Stimulated activated CD4-positive, alpha-beta T cell treated with anti-CD3 and anti-CD28 coated beads, Interleukin-12 subunit alpha, Interleukin-12 subunit beta, amount 100 ng/mL, for 24 hours (primary cell): ENCODE measurements around the gene ZNF92.
"Not testable (repeated sequence)": the region's sequence is repeated elsewhere in the genome, so short reads cannot be mapped to it uniquely, and the experiment has no call there.

ENCODE experiments used
- DNase-seq, 2 experiments: peaks; one replicate each; pipeline ENCODE4 v3.0.0-alpha.2; 2020; ENCODE audit warnings: low read depth in 2 of 2

Gene ZNF92

DNA sequence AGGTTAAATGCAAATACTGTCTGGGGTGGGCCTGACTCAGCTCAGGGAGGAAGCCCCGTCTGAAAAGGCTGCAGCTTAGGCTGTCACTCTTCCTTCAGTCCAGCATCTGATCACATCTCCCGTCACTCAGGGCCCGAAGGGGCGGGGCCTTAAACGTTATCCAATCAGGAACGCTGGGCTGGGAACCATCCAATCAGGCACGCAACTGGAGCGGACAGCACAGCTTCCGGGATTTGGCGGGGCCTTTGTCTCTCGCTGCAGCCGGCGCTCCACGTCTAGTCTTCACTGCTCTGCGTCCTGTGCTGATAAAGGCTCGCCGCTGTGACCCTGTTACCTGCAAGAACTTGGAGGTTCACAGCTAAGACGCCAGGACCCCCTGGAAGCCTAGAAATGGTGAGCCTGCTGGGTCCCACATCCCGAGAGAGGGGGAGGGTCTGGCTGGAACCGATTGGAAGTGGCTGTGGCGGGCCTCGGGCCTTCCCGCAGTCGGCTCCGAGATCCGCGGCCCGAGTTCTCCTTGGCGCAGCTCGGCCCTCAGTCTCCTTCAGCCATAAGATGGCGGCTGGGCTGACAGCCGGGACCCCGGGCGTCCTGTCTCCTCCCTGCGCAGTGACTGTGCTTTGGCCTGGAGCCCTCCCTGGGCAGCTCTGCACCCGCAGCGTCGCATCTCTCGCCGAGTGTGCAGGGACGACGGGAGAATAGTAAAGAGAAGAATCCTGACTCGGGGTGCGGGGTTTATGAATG, at the start of gene ZNF92:
ZNF92 (plus strand) TSS at position 248 of the 744 bp plus-strand sequence; CDS start at position 391, 143 bp downstream.
- peak; percentile 89 to 96 for DNase-seq

DNA sequence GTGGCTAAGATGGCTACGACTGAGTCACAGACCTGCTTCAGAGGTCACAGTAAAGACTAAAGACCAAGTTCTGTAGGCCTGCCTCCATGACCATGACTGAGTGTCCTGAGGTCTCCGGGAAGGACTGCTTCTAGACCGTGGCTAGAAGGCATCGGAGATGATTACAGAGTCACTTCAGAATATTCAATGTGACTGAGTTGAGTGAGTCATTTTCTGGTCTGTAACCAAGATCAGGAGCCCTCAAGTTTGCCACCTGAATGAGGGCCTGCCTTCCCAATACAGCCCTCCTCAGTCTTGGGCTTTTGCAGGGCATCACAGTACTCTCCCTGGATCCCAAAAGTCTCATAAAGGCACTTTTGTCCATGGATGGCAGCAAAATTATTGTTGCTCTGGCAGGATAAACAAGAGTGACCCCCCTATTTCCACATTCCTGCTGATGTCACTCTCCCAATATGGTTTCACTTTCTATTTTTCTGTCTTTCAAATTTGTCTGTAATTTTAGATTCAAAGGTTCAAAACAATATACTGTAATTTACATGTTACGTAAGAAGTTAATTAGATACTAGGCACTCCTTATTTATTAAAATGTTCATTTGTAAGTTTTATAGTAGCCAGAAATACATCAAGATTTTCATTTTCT, 47.7 kb upstream of the ZNF92 start:
- no peak for DNase-seq

DNA sequence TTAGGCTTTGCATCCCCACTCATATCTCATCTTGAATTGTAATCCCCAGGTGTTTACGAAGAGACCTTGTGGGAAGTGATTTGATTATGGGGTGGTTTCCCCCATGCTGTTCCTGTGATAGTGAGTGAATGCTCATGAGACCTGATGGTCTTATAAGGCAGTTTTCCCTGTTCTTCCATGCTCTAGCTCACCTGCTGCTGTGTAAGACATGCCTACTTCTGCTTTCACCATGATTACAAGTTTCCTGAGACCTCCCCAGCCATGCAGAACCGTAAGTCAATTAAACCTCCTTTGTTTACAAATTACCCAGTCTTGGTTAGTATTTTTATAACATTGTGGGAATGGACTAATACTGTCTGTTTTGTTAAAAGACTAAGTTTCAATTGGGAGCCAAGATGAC, 35.3 kb upstream of the ZNF92 start:
- DNase-seq, result no peak

DNA sequence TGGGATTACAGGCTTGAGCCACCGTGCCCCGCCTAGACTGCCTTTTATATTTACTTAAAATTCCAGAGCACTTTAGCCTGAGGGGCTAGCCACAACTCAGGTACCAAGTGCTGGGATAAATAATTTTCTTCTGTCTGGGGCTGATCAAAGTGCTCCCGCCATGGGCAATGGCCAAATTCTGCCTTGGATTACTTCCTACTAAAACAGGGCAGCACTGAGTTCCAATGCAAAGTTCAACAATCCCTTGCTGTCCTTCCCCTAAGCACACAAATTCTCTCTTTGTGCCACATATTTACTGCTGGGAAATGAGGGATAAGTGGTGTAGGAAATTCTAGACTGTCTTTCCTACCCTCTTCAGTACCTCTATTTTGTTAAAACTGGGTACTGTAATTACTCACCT, 34.4 kb upstream of the ZNF92 start:
- no peak for DNase-seq

DNA sequence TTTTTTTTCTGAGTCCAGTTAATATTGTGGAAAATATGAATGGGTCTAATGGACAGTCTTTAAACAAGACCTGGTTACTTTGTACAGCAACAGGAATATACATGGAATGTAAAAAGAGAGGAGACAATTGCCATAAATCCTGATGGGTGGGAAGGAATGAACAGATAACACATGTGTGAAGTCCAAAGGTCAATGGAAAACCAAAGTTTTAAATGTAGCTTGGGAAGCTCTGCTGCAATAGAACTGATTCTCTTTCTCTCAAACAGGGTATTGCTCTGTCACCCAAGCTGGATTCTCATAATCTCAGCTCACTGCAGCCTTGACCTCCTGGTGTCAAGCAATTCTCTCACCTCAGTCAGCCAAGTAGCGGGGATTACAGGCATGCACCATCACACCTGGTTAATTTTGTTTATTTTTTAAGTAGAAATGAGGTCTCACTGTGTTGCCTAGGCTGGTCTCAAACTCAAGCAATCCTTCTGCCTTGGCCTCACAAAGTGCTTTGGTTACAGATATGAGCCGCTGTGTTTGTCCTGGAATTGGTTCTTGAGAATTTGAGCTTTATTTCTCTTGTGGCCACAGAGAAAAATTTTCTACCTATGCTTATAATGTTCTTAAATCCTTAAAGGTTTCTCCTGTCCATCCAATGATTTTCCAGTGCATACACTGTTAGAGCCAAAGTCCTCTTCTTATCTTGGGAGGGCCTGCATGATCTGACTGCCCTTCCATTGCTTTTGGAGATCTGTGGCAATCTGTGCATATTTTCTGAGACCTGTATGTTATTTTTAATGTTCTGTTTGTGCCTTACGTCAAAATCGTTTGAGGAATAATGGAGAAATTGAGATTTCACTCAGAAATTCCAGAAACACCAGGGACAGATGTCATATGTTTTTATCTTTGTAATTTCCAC, 30.7 kb upstream of the ZNF92 start:
- DNase-seq, result no peak

DNA sequence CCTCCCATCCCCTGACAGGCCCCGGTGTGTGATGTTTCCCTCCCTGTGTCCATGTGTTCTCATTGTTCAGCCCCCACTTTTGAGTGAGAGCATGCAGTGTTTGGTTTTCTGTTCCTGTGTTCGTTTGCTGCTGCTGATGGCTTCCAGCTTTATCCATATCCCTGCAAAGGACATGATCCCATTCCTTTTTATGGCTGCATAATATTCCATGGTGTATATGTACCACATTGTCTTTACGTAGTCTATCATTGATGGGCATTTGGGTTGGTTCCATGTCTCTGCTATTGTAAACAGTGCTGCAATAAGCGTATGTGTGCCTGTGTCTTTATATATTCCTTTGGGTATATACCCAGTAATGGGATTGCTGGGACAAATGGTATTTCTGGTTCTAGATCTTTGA, 29.1 kb upstream of the ZNF92 start:
- not testable (repeated sequence) for DNase-seq

DNA sequence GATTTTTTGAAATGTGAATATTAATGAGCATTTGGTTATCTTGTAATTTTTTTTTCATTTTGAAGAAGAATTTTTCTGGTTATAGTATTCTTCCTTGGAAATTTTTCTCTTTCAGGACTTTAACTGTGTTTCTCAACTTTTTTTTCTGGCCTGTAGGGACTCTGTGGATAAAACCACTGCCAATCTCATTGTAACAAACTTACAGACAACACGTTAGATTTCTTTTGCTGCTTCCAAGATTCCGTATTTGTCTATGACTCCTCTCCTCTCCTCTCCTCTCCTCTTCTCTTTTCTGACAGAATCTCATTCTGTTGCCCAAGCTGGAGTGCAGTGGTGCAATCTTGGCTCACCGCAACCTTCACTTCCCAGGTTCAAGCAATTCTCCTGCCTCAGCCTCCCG, 19.4 kb upstream of the ZNF92 start:
- DNase-seq, result no peak

DNA sequence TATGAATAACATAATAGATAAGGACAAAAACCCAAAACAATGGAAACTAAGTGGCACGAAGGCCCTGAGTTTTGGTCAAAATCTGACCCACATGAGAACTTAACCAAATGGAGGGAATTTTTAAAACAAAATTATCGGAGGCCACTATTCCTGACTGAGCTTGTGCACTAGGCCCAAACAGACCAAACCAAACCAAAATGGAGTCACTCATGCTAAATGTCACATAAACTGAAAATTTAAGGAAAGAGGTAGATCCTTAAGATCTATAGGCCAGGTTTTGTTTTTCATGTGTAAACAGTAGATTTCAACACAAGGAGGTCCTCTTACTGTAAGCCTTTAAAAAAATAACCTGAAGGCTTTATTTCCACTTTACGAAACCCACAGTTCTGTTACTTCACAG, 3.8 kb upstream of the ZNF92 start:
- DNase-seq, result no peak

DNA sequence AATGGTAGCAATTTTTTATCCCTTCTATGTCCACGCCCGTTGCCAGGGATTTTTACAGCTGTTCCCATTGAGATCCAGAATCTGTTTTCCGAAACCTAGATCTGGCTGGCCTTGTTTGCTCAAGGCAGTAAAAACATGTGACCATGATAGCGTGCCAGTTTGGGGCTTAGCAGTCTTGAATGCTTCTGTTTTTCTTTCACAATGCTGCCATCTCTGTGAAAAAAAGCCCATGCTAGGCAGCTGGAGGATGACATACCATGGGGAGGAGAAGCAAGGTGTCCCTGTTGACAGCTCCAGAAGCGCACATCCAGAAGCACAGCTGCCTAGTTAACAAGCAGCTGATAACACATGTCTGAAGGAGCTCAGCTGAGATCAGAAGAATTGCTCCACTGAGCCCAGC, 2.2 kb upstream of the ZNF92 start:
- DNase-seq, result no peak

DNA sequence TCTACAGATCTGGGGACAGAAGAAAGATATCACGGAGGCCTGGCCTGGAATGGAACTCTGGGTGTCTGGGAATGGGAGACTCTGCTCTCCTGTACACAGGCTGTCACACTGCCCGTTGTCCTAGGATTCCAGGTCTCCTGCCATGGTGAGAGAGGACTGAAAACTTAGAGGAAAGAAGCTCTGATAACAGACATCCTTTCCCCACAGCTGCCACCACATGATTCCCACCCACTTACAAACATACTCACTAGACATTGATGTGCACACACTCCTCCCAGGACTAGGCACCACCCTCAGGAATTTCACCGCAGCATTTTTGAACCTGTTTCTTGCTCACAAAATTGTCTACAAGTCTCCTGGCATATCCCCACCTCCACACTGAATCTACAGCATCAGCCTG, 5.7 kb downstream of the ZNF92 start:
- no peak for DNase-seq

DNA sequence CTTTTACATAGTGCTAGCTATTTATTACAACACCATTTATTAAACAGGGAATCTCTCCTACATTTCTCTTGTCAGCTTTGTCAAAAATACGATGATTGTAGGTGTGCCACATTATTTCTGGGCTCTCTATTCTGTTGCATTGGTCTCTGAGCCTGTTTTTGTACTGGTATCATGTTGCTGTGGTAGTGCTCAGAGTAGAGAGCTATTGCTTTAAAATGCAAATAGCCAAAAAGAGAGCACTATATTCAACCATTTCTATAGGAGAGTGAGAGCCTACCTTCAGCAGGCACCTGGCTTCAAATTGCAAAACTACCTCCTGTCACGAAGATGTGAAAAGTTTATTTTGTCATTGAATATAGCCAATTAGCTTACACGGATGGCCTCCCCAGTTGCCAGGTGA, 8.1 kb downstream of the ZNF92 start:
- no peak for DNase-seq

DNA sequence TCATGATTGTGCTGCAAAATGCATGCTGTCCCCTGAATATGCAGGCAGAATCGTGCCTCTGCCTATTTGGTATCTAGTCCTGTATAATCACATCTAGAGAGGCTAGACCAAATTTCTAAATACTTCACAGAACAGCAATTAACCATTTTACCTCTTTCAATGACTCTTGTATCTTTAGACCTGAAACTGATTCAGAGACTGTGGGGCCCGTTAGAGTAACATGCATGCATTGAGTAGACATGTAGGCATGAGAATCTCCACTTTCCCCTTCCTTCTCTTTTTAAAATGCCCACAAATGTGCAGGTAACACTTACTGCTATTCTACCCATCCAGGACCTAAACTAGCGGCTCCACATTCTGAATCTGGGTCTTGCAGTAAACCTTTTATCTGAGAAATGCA, 8.8 kb downstream of the ZNF92 start:
- DNase-seq, result no peak

DNA sequence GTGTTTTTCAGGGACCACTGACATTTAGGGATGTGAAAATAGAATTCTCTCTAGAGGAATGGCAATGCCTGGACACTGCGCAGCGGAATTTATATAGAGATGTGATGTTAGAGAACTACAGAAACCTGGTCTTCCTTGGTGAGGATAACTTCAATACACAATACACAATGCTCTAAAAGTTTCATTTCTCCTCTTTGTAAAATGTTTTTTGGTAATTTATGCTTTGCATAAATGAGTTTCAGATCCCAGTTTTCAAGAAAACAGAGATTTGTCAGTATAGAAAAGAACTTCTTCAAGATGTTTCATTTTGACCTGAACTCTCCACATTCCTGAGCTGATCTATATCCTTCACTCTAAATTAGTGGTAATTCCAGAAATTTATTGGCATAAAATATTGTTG, 14.2 kb downstream of the ZNF92 start:
- no peak for DNase-seq

DNA sequence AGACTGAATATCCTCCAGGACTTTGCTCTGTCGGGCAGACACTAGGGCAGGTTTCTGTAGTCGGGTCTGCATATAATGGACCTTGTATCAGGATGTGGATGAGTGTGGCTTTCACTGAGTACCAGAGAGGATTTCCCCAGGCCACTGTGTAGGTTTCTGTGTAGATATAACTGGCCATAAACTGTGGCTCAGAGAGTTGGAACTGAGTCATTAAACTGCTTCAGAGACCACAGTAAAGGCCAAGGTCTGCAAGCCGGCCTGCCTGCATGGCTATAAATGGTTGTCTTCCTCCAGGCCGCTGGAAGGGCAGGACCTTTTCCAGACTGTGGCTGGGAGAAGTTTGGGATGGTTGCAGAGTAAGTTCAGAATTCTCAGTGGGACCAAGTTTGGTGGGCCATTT, 16.9 kb downstream of the ZNF92 start:
- no peak for DNase-seq

DNA sequence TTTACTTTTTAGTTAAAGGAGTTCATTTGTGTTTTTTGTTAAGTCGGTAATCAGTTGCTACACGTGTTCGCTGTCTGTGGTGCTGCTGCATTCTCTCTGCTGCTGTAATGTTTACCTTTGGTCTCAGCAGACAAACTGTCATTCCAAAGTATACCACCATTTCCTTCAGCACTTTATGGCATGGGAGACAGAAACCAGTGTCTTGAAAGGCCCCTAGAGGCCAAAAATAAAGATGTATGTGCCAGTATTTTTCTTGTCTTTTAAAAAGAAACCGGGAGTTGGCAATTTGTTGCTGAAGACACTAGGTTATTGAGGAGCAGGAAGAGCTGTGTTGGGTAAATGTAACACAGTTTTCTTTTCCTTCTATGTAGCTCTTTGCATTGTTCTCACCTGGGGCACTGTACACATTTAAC, 24.1 kb downstream of the ZNF92 start:
- DNase-seq, result no peak

DNA sequence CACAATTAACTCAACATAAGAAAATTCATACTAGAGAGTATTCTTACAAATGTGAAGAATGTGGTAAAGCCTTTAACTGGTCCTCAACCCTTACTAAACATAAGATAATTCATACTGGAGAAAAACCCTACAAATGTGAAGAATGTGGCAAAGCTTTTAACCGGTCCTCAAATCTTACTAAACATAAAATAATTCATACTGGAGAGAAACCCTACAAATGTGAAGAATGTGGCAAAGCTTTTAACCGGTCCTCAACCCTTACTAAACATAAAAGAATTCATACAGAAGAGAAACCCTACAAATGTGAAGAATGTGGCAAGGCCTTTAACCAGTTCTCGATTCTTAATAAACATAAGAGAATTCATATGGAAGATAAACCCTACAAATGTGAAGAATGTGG, 25.0 kb downstream of the ZNF92 start:
- not testable (repeated sequence) for DNase-seq

DNA sequence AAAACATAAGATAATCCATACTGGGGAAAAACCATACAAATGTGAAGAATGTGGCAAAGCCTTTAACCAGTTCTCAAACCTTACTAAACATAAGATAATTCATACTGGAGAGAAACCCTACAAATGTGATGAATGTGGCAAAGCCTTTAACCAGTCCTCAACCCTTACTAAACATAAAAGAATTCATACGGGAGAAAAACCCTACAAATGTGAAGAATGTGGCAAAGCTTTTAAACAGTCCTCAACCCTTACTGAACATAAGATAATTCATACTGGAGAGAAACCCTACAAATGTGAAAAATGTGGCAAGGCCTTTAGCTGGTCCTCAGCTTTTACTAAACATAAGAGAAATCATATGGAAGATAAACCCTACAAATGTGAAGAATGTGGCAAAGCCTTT, 25.4 kb downstream of the ZNF92 start:
- not testable (repeated sequence) for DNase-seq

DNA sequence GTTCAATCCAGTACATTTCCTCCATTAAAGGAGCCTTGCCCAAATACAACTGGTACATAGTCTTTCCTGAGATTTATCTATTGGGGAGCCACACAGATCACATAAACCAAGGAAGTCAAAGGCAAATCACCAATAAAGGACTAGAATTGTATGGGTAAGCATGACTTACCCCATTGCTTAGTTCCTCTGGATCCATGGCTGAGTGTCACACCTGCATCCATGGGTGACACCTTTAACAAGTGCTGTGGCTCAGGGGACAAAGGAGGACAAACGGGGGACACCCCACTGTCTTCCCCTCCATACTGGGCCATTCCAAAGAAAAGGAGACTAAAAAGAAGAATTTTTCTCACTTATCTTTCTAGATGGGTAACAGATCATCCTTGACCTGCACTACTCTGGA, 30.4 kb downstream of the ZNF92 start:
- no peak for DNase-seq

DNA sequence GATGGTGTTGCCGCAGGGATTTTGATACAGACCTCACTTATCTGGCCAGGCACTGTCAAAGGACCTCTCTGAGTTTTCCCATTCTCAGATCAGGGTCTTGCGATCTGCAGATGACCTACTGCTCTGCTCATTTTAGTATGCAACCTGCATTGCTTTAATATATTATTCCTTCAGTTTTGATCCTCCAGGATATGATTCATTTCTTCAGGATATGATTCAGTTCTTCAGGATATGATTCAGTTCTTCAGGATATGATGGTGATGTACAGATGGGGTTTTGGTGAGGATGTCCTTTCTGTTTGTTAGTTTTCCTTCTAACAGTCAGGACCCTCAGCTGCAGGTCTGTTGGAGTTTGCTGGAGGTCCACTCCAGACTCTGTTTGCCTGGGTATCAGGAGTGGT, 33.1 kb downstream of the ZNF92 start:
- not testable (repeated sequence) for DNase-seq

DNA sequence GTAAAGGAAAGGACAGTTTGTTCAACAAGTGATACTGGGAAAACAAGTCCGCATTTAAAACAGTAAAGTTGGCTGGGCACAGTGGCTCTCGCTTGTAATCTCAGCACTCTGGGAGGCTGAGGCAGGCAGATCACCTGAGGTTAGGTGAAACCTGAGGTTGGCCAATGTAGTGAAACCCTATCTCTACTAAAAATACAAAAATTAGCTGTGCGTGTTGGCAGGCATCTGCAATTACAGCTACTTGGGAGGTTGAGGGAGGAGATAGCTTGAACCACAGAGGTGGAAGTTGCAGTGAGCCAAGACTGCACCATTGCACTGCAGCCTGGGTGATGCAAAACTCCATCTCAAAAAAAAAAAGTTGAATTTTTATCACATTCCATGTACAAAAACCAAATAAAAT, 35.7 kb downstream of the ZNF92 start:
- DNase-seq, result no peak

DNA sequence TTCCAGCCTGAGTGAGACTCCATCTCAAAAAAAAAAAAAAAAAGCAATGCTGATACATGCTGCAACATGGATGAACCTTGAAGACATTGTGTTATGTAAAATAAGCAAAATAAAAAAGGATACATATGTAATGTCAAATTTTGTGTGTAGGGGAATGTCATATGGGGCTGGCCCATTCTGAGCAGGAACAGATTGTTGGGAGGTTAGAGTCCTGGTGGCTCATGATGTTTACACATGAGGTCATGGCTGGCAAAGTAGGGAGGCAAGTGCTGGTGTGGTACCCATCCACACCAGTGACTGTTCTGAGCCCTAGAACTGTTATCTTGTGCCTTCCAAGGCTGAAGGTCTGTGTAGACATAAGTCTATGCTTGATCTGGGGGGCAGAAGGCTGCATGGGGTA, 37.6 kb downstream of the ZNF92 start:
- DNase-seq, result no peak

DNA sequence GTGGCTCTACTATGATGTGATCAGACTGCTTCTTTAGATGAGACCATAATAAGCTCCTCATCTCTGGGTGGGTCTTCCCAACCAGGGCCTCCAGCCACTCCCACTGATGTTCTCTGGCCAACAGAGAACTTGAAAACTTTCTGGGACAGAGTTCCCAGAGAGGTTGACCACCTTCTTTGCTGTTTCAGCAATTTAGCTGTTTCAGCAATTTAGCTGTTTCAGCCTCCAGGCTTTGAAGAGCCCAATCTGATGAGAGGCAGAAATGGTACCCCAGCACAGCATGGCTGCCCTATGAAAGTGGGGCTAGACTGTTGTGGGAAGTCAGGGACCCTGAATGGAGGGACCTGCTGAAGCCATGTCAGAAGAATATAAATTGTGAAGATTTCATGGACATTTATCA, 49.0 kb downstream of the ZNF92 start:
- no peak for DNase-seq

DNA sequence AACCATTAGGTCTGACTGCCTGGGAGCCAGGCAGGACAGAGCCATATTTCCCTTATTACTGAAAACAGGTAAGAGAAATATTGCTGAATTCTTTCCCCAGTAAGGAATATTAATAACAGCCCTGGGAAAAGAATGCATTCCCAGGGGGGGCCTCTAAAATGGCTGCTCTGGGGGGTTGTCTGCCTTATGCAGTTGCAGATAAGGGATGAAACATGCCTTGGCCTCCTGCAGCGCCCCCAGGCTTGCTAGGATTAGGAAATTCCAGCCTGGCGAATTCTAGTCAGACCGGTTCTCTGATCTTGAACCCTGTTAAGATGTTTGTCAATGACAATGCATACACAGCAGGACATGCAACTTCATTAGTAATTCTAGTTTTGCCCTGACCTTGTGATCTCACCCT, 49.6 kb downstream of the ZNF92 start:
- DNase-seq, result not testable (repeated sequence)
